Esophagus mucosa (tissue), 1 donor: ENCODE data around the gene OBP2A. TPM values are rescaled to one million over a fixed set of nuclear protein-coding genes. Genes with fewer than 3 reads are reported as not detected.
A peak's percentile ranks its signal among the peaks of the same experiment; 100 is the strongest.
"Not testable (repeated sequence)": the region's sequence is repeated elsewhere in the genome, so short reads cannot be mapped to it uniquely, and the experiment has no call there.

Experiments used
- ATAC-seq: fragments of 200-7000 bp; cut with Tn5 transposase; one replicate; pipeline ENCODE4 v1.9.1; 2020
- total RNA-seq: library from RNA; stranded (reverse); gene quantifications from one replicate; pipeline ENCODE4 v1.2.4, GENCODE V29; 2023
- donor health status: DM: yes; HTN: yes; CAD: no.

The OBP2A gene
- total RNA-seq, 1 donor from 2014 or later: not detected

GRCh38 chr9:135512241-135512603 lies 33.7 kb upstream of the OBP2A start:
- ATAC-seq: no peak

DNA sequence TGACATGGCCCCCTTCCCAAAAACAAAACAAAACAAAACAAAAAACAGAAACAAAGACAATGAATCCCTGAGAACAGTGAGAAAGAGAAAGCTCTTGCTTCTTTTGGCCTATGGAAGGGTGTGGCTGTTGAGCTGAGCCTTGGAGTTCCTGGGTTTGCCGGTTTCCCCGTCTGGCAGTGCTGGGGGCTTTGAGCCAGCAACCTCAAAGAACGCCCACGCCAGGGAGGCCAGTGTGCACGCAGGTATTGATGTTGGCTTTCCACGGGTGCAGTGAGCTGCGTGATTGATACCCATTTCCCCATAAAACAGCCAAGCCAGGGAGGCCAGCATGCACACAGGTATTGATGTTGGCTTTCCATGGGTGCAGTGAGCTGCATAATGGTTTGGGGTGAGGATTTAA lies 33.0 kb upstream of the OBP2A start:
- ATAC-seq: no peak

GRCh38 chr9:135513351-135513846 lies 32.5 kb upstream of the OBP2A start:
- ATAC-seq: peak; percentile 15

GRCh38 chr9:135513906-135514305 lies 32.0 kb upstream of the OBP2A start:
- ATAC-seq: not testable (repeated sequence)

- ATAC-seq: peak; percentile 8
These were observed 31.4 kb upstream of the OBP2A start for GRCh38 chr9:135514342-135515082.

- peak; percentile 30 for ATAC-seq
These were observed 30.6 kb upstream of the OBP2A start for GRCh38 chr9:135515083-135515951.

DNA sequence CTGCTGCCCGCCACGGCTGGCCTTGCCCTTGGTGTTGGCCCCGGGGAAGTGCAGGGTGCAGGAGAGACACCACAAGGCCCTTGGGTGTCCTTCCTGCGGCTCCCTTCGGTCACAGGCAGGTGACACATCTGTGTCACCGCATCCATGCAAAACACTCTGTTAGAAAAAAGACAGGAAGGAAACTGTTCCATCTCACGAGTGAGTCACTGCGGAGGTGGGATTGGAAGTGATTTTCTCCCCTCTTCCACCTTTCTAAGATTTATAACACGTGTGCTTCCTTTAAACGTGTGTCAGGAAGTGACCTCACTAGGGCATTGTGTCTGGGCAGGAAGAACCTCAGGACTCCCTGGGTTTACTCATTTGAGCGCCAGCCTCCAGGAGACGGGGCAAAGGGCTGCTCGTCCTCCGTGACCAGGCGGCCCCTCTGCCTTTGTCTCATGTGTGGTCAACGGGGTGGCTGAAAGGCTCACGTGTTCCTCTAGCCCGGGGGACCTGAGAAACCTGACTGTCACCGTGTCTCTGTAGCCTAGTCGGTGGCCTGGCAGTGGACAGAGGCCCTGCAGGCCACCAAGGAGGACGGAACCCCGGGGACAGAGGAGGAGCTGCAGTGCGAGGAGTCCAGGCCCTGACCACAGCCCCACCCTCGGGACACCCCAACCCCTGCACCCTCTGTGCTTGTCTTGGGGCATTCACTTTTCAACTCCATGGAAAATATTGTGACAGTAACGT lies 29.6 kb upstream of the OBP2A start:
- no peak for ATAC-seq

DNA sequence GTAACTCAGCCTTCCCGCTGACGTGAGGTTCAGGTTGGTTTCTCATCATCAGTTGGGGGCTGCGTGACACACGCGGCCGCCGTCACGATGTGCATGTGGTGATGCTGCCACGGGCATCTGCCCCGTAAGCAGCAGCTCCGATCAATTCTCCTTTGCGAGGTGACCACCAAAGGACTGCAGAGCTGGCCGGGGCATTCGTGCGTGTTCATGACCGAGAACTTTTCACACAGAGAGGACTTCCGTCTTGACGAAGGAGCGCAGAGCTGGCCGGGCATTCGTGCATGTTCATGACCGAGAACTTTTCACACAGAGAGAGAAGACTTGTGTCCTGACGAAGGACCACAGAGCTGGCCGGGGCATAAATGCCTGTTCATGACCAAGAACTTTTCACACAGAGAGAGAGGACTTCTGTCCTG lies 28.5 kb upstream of the OBP2A start:
- ATAC-seq: no peak

DNA sequence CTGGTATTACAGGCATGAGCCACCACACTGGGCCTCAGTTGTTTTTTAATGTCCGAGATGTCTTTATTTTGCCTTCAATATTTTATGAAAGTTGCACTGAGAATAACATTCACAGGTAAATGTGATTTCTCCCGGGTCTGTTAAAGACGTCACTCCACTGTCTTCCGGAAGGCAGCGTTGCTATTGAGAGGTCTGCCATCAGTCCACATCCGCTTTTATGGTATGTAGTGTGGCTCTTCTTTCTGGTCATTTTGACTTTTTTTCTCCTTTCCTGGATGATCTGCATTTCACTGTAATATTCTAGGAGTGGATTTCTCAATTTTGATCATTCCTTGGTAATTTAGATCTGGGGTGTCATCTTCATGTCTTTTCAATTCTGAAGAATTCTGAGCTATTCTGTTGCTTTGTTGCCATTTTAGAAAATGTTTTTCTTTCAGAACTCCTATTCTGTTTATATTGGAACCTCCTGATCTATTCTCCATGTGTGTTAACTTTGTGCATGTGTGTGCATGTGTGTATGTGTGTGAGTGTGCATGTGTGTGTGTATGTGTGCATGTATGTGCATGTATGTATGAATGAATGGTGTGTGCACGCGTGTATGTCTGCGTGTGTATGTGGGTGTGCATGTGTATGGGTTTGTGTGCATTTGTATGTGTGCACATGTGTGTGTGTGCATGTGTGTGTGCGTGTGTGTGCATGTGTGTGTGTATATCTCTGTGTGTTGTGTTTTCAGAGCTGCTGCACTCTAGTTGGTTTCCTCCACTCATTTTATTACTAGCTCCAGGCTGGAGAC lies 26.6 kb upstream of the OBP2A start:
- ATAC-seq: no peak

DNA sequence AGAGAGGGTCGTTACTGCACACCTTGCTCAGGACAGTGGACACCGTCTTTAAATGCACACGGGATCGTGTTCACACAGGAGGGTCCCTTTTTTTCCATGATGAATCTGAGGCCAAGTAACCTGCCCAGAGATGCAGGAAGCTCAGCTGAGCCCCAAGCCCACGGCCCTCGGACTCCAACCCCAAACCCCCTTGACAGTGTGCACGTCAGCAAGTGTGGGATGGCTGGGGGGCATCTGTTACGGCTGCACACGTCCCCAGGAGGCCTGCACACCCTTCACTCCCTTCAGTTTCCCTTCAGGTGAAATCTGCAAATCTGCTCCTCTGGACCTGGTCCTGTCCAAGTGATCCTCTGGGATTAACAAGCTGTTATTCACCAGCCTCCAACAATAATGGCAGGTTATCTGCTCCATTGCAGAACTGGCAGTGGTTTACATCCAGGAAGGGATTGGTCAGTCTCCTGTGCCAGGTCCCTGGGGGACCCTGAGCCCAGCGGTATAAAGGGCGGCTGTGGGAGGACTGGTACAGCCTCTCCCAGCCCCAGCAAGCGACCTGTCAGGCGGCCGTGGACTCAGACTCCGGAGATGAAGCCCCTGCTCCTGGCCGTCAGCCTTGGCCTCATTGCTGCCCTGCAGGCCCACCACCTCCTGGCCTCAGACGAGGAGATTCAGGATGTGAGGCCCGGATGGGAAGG lies 24.9 kb upstream of the OBP2A start, which contains the start of gene LCN1:
TSS of gene LCN1 (plus strand) at position 525 of the 692 bp plus-strand sequence. CDS start at position 583, 58 bp downstream.
- ATAC-seq: no peak

DNA sequence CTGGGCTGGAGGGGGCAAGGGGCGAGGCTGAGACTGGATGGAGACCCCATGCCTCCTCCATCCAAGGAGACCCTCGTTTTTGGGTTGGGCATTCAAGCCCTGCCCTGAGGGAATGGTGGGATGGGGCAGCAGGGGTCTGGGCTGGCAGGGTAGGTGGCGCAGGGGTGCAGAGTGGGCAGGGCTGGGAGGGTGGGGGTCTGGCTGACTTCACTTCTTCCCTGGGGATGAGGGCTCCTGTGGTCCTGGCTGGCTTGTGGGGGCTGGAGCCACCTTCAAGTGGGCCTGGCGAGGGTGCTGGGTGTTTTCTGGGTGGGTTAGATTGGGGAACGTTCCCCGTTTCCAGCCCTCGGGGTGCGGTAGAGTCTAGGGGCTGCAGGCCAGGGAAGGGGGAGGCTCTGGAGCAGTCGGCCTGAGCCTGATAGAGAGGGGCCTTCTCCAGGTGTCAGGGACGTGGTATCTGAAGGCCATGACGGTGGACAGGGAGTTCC lies 24.3 kb upstream of the OBP2A start:
- ATAC-seq: no peak

DNA sequence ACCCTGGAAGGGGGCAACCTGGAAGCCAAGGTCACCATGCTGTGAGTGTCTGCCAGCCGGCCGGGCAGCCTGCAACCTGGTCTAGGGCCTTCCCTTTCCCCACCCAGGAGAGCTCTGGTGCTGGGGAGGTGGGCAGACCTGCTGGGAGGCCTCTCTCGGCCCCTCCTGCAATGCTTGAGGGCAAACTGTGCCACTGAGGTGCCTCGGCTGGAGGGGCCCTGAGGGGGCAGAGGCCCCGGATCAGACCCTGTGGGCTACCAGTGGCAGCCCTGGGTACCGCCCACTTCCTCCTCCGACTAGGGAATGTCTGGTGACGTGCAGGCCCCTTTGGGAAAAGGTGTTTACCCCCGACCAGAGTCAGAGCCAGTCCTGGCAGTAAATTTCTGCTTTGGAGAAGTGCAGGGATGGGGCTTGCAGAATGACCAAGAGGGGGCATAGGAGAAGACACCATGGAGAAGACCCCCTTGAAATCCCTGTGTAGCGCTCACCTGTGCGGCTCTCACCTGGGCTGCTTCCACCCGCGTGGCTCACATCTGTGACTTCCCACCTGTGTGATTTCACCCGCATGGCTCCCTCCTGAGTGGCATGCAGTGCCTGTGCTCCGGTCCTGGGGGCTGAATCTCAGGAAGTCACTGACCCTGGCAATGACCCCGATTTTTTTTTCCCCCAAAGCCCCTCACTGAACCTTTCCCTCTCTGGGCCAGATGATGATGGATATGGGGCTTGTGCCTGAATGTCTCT lies 23.6 kb upstream of the OBP2A start:
- ATAC-seq: no peak

GRCh38 chr9:135522931-135523330 lies 23.0 kb upstream of the OBP2A start:
- no peak for ATAC-seq

DNA sequence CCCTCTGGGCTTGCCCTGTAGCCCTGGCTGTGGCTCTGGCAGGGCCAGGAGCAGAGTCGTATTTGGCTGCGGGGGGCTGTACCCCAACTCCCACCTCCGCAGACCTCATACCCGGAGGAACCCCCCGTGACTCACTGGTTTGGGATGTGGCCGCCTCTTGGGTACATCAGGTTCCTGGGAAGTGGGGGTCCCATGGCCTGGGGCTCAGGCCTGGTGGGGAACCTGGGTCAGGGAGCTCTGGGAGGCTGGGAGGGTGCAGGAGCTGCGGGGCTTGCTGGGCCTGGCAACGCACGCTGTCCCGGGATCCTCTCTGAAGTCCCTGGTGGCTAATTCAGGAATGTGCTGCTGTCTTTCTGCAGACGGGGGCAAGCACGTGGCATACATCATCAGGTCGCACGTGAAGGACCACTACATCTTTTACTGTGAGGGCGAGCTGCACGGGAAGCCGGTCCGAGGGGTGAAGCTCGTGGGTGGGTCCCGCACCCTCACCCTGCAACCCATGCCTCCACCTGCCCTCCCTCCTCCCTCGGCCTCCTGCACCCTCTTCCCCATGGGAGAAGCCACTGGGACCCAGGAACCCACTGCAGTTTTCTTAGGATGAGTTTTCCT lies 22.3 kb upstream of the OBP2A start:
- ATAC-seq: no peak

- ATAC-seq: no peak
These were observed 21.6 kb upstream of the OBP2A start for GRCh38 chr9:135524130-135524861.

DNA sequence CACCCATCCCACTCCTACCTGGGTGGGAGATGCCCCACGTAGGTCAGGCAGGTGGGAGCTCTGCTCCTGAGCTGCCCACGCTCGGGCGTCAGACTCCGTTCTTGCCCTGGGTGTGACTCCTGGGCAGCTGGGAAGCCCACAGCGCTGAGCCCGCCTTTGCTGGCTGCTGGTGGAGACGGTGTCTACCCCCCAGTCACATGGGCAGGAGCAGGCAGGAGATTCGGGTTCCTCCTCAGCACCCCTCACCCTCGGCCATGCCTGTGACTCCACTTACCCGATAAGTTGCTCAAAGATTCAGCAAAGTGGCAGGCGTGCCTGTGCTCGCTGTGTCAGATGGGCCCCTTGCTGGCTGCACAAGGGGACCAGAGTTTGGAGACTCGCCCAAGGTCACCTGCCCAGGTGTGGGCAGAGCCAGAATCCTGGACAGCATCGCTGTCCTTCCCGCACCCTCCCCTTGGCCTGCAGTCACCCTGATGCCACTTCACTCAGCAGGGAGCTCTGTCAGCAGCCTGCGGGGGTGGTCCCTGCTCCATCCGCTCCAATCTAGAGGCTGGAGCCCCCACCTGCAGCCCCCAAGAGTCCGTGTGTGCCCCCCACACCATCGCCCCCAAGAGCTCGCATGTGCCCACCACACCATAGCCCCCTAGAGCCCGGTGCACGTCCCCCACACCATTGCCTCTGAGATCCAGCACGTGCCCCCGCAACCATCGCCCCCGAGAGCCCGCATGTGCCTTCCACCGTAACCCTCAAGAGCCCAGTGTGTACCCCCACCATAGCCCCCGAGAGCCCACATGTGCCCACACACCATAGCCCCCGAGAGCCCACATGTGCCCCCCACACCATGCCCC lies 20.5 kb upstream of the OBP2A start:
- ATAC-seq: no peak

DNA sequence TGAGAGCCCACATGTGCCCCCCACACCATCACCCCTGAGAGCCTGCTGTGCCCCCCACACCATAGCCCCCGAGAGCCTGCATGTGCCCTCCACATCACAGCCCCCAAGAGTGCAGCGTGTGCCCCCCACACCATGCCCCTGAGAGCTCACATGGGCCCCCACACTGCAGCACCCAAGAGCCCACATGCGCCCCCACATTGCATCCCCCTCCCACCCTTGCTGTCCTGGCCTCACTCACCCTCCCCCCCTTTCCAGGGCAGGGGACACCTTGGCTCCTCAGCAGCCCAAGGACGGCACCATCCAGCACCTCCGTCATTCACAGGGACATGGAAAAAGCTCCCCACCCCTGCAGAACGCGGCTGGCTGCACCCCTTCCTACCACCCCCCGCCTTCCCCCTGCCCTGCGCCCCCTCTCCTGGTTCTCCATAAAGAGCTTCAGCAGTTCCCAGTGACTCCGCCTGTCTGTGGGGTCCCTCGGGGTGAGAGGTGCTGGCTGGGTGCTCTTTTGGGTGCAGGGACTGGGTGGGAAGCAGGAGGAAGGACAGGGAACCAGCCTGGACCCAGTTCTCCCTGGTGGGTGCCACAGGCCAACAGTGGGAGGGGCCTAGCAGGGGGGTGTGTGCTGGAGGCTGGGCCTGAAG lies 19.7 kb upstream of the OBP2A start:
- ATAC-seq: no peak
